Astrocyte (in vitro differentiated cells and primary cell): ENCODE measurements around the gene PSMD2. TPM values are rescaled to one million over a fixed set of nuclear protein-coding genes. Genes with fewer than 3 reads are reported as not detected.
A peak's percentile ranks its signal among the peaks of the same experiment; 100 is the strongest.

Experiments used
- DNase-seq: peaks from one replicate; pipeline ENCODE4 v3.0.0-alpha.2; 2010; ENCODE audit warnings: low read depth
- FAIRE-seq: peaks from 2 replicates; lab custom pipeline; 2011; peaks lifted over from hg19 to GRCh38; lab: Jason Lieb, UNC
- H2AFZ ChIP-seq: 2 replicates; pipeline ENCODE4 v1.6.0; 2012; ENCODE audit warnings: low read depth, low read length, inconsistent platforms
- H3K27ac ChIP-seq: 2 replicates; pipeline ENCODE4 v1.5.1; 2011; ENCODE audit warnings: low read depth, low read length, inconsistent platforms
- H3K27me3 ChIP-seq: 2 replicates; pipeline ENCODE4 v1.6.0; 2011; ENCODE audit warnings: low read length, inconsistent platforms; ENCODE audit not compliant: insufficient read depth
- H3K36me3 ChIP-seq: 2 replicates; pipeline ENCODE4 v1.5.1; 2011; ENCODE audit warnings: low read length, inconsistent platforms; ENCODE audit not compliant: insufficient read depth
- H3K4me1 ChIP-seq: 2 replicates; pipeline ENCODE4 v1.5.1; 2011; ENCODE audit warnings: low read length, inconsistent platforms; ENCODE audit not compliant: insufficient read depth
- H3K4me2 ChIP-seq: 2 replicates; pipeline ENCODE4 v1.6.0; 2012; ENCODE audit warnings: low read length, inconsistent platforms
- H3K4me3 ChIP-seq: 2 replicates; pipeline ENCODE4 v1.5.1; 2011; ENCODE audit warnings: low read depth, mild to moderate bottlenecking, low read length, inconsistent platforms; ENCODE audit not compliant: insufficient read depth
- H3K79me2 ChIP-seq: 2 replicates; pipeline ENCODE4 v1.6.0; 2012; ENCODE audit warnings: mild to moderate bottlenecking, low read length, inconsistent platforms; ENCODE audit not compliant: insufficient read depth
- H3K9ac ChIP-seq: 2 replicates; pipeline ENCODE4 v1.6.0; 2012; ENCODE audit warnings: mild to moderate bottlenecking, low read length, inconsistent platforms
- H3K9me3 ChIP-seq: 2 replicates; pipeline ENCODE4 v1.5.1; 2012; ENCODE audit warnings: low read depth, mild to moderate bottlenecking, low read length, inconsistent platforms; ENCODE audit not compliant: insufficient read depth
- H4K20me1 ChIP-seq: 2 replicates; pipeline ENCODE4 v1.6.0; 2012; ENCODE audit warnings: low read length, inconsistent platforms; ENCODE audit not compliant: insufficient read depth
- H3K27ac Mint-ChIP-seq: one replicate; pipeline ENCODE4 v1.8.0; 2021; ENCODE audit warnings: mild to moderate bottlenecking, mixed read lengths; ENCODE audit not compliant: unreplicated experiment
- H3K27me3 Mint-ChIP-seq: one replicate; pipeline ENCODE4 v1.8.0; 2021; ENCODE audit warnings: low read depth, mixed read lengths; ENCODE audit not compliant: unreplicated experiment
- H3K36me3 Mint-ChIP-seq: one replicate; pipeline ENCODE4 v1.8.0; 2021; ENCODE audit warnings: low read depth, mixed read lengths; ENCODE audit not compliant: unreplicated experiment
- H3K4me1 Mint-ChIP-seq: one replicate; pipeline ENCODE4 v1.8.0; 2021; ENCODE audit warnings: low read depth, mixed read lengths; ENCODE audit not compliant: unreplicated experiment
- H3K4me3 Mint-ChIP-seq: one replicate; pipeline ENCODE4 v1.8.0; 2021; ENCODE audit warnings: mild to moderate bottlenecking, moderate library complexity, mixed read lengths; ENCODE audit not compliant: unreplicated experiment
- H3K9me3 Mint-ChIP-seq: one replicate; pipeline ENCODE4 v1.8.0; 2021; ENCODE audit warnings: mild to moderate bottlenecking, mixed read lengths; ENCODE audit not compliant: unreplicated experiment
- EZH2 ChIP-seq: IDR thresholded peaks from 2 replicates; pipeline ENCODE4 v1.6.1; 2012; ENCODE audit warnings: mild to moderate bottlenecking, low read length, inconsistent platforms; ENCODE audit not compliant: insufficient read depth
- total RNA-seq: library from RNA; stranded (reverse); gene quantifications from 2 replicates; pipeline ENCODE4 v1.2.1, GENCODE V29; 2021
- TF ChIP-seq, protein P1 (sequence below): IDR thresholded peaks from 2 replicates; pipeline ENCODE4 v1.5.1; 2011; ENCODE audit warnings: low read depth, mild to moderate bottlenecking, inconsistent platforms, low read length, moderate library complexity; ENCODE audit not compliant: insufficient read depth

PSMD2 gene
- total RNA-seq, 1 donor from 2014 or later, result 588 TPM

DNA sequence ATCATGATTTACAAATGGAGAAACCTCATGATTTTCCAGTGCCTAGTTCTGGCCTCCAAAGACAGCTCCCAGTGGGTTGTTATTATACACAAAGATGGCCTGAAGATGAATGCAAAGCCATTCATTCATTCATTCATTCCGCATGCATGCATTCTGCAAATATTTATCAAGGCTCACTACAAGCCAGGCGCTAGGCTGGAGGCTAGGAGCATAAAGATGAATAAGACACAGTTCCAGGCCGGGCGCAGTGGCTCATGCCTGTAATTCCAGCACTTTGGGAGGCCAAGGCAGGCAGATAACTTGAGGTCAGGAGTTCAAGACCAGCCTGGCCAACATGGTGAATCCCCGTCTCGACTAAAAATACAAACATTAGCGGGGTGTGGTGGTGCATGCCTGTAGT, 2.4 kb upstream of the PSMD2 start:
- peaks cover 27% of the 10 kb centered on the region for H3K79me2 ChIP-seq
- H3K4me3 ChIP-seq, result no peak overlapping the region
- no peaks in the 10 kb centered on the region for H3K9me3 ChIP-seq
- Mint-ChIP-seq H3K36me3 (peaks cover 4% of the 10 kb centered on the region), H3K27me3 (peaks cover 23% of the 10 kb centered on the region), H3K27ac (no peak overlapping the region), H3K9me3 (peaks cover 2% of the 10 kb centered on the region), H3K4me3 (no peak overlapping the region), H3K4me1 (peaks cover 12% of the 10 kb centered on the region)
- no peak overlapping the region for H3K4me2 ChIP-seq
- no peak overlapping the region for H3K9ac ChIP-seq
- peaks cover 2% of the 10 kb centered on the region for H3K27me3 ChIP-seq
- H2AFZ ChIP-seq, result no peak overlapping the region
- TF ChIP-seq, protein P1, sequence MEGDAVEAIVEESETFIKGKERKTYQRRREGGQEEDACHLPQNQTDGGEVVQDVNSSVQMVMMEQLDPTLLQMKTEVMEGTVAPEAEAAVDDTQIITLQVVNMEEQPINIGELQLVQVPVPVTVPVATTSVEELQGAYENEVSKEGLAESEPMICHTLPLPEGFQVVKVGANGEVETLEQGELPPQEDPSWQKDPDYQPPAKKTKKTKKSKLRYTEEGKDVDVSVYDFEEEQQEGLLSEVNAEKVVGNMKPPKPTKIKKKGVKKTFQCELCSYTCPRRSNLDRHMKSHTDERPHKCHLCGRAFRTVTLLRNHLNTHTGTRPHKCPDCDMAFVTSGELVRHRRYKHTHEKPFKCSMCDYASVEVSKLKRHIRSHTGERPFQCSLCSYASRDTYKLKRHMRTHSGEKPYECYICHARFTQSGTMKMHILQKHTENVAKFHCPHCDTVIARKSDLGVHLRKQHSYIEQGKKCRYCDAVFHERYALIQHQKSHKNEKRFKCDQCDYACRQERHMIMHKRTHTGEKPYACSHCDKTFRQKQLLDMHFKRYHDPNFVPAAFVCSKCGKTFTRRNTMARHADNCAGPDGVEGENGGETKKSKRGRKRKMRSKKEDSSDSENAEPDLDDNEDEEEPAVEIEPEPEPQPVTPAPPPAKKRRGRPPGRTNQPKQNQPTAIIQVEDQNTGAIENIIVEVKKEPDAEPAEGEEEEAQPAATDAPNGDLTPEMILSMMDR, result no peak
- no peak for TF ChIP-seq EZH2
- H4K20me1 ChIP-seq, result peaks cover 22% of the 10 kb centered on the region
- H3K36me3 ChIP-seq, result peaks cover 9% of the 10 kb centered on the region
- FAIRE-seq, result no peak
- no peak overlapping the region for H3K27ac ChIP-seq
- peaks cover 15% of the 10 kb centered on the region for H3K4me1 ChIP-seq
- DNase-seq, result no peak

DNA sequence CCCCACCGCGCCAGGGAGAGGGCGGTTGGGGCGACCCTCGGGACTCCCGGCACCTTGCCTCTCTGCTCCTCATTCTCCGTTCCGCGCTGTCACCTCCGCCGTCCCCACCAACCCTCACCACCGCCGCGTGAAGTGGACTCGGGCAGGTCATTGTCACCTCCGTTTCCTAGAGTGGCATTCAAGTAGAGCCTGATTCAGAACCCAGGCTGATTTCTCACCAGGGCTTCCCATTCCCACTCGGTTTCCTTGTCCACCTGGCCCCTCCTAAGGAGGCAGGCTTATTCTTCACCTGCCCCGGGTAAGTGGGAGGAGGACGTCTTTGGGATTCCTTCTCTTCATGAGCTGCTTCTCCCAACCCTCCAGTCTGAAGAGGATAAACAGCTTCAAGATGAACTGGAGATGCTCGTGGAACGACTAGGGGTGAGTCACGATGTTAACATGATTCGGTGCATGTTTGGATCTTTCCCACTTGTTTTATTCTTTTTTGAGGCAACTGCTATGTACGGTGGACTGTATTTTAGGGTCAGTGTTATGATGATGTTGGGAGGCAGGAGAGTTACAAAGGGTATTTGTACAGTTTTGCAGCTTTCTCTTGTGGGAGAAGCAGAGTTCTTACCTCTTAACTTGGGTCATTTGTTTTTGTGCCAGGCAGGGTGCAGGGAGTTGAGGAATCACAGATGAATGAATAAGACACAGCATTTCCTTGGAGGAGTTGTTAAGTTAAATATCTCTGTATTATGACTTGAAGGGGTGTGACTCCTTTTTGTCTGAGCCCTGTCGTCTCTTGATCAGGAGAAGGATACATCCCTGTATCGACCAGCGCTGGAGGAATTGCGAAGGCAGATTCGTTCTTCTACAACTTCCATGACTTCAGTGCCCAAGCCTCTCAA, 692 bp downstream of the PSMD2 start:
- peak overlapping the region; percentile 31 for H2AFZ ChIP-seq
- peaks cover 11% of the 10 kb centered on the region for H3K27me3 Mint-ChIP-seq
- peak overlapping the region; percentile 86 for H3K27ac ChIP-seq
- FAIRE-seq, result no peak
- H3K36me3 ChIP-seq, result peaks cover 40% of the 10 kb centered on the region
- peaks cover 2% of the 10 kb centered on the region for H3K27me3 ChIP-seq
- H3K9me3 ChIP-seq, result no peaks in the 10 kb centered on the region
- peak overlapping the region; percentile 95 for H3K4me3 Mint-ChIP-seq
- no peak for TF ChIP-seq EZH2
- TF ChIP-seq, protein P1, result no peak
- H3K79me2 ChIP-seq, result peaks cover 58% of the 10 kb centered on the region
- peaks cover 53% of the 10 kb centered on the region for H4K20me1 ChIP-seq
- peak overlapping the region; percentile 97 for H3K9ac ChIP-seq
- H3K4me1 Mint-ChIP-seq, result peaks cover 22% of the 10 kb centered on the region
- peaks cover 28% of the 10 kb centered on the region for H3K36me3 Mint-ChIP-seq
- H3K9me3 Mint-ChIP-seq, result peaks cover 2% of the 10 kb centered on the region
- peak overlapping the region; percentile 92 for H3K4me3 ChIP-seq
- DNase-seq, result peak; percentile 48
- peak overlapping the region; percentile 84 for H3K4me2 ChIP-seq
- peak overlapping the region; percentile 86 for H3K27ac Mint-ChIP-seq
- peaks cover 18% of the 10 kb centered on the region for H3K4me1 ChIP-seq

DNA sequence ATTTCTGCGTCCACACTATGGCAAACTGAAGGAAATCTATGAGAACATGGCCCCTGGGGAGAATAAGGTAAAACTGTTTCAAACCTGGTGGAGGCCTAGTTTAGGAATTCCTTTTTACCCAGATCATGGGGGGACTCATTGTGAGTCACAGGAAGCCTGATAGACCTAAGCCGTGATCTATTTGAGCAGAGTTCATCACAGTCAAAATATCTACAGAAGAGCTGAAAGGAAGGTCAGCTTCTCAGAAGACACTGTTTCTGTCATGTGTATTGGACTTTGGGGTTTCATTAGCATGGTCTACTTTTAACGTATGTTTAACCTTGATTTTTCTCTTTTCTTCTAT, 1.3 kb downstream of the PSMD2 start:
- Mint-ChIP-seq H3K36me3 (peaks cover 33% of the 10 kb centered on the region), H3K27me3 (peaks cover 6% of the 10 kb centered on the region), H3K4me3 (peak overlapping the region; percentile 95), H3K27ac (peak overlapping the region; percentile 86), H3K4me1 (peaks cover 23% of the 10 kb centered on the region), H3K9me3 (no peaks in the 10 kb centered on the region)
- H3K36me3 ChIP-seq, result peaks cover 46% of the 10 kb centered on the region
- FAIRE-seq, result peak; percentile 43
- peak; percentile 56 for DNase-seq
- H3K9ac ChIP-seq, result peak overlapping the region; percentile 97
- H3K4me1 ChIP-seq, result peaks cover 18% of the 10 kb centered on the region
- TF ChIP-seq, protein P1, result no peak
- TF ChIP-seq EZH2, result no peak
- H3K27ac ChIP-seq, result peak overlapping the region; percentile 86
- H3K4me3 ChIP-seq, result peak overlapping the region; percentile 92
- H2AFZ ChIP-seq, result no peak overlapping the region
- H3K4me2 ChIP-seq, result peak overlapping the region; percentile 84
- peaks cover 2% of the 10 kb centered on the region for H3K27me3 ChIP-seq
- H4K20me1 ChIP-seq, result peaks cover 59% of the 10 kb centered on the region
- H3K79me2 ChIP-seq, result peaks cover 62% of the 10 kb centered on the region
- no peaks in the 10 kb centered on the region for H3K9me3 ChIP-seq
